Activated naive CD4-positive, alpha-beta T cell treated with anti-CD3 and anti-CD28 coated beads, Interleukin-2, amount 10 ng/mL, durations not matched to agents 7 days and 5 days (primary cell): Measurements from ENCODE around the gene CNGB1.

Source experiments
- CTCF ChIA-PET: fragments of 350-600 bp; sonication (Branson Sonifier 250); formaldehyde crosslinking; loops from one replicate; lab custom pipeline; 2021; ENCODE audit warnings: antibody characterized with exemption; lab: Charles Lee
- DNase-seq: peaks from one replicate; pipeline ENCODE4 v3.0.0-alpha.2; 2020
- H3K27ac Mint-ChIP-seq: one replicate; pipeline ENCODE4 v1.8.0; 2021; ENCODE audit warnings: mild to moderate bottlenecking, moderate library complexity, mixed read lengths
- H3K27me3 Mint-ChIP-seq: one replicate; pipeline ENCODE4 v1.8.0; 2021; ENCODE audit warnings: mild to moderate bottlenecking, mixed read lengths
- H3K36me3 Mint-ChIP-seq: one replicate; pipeline ENCODE4 v1.8.0; 2021; ENCODE audit warnings: mixed read lengths
- H3K4me1 Mint-ChIP-seq: one replicate; pipeline ENCODE4 v1.8.0; 2021; ENCODE audit warnings: mixed read lengths
- H3K4me3 Mint-ChIP-seq: one replicate; pipeline ENCODE4 v1.8.0; 2021; ENCODE audit warnings: mild to moderate bottlenecking, moderate library complexity, mixed read lengths
- H3K9me3 Mint-ChIP-seq: one replicate; pipeline ENCODE4 v1.8.0; 2021; ENCODE audit warnings: mixed read lengths

CNGB1 gene

GRCh38 chr16:57916735-57917438 is 54.0 kb downstream of the CNGB1 start:
- H3K27me3 Mint-ChIP-seq, result peaks cover 16% of the 10 kb centered on the region
- H3K36me3 Mint-ChIP-seq, result no peaks in the 10 kb centered on the region
- no peak overlapping the region for H3K4me3 Mint-ChIP-seq
- H3K27ac Mint-ChIP-seq, result no peak overlapping the region
- CTCF ChIA-PET, result interaction anchor here (1.2 kb wide), 1 partner anchor 10 kb away, joined by 4 read pairs; no protein-coding TSS in a partner anchor
- no peak for DNase-seq
- no peaks in the 10 kb centered on the region for H3K9me3 Mint-ChIP-seq
- H3K4me1 Mint-ChIP-seq, result no peaks in the 10 kb centered on the region

GRCh38 chr16:57915811-57916488 is 55.0 kb downstream of the CNGB1 start:
- Mint-ChIP-seq H3K36me3 (no peaks in the 10 kb centered on the region), H3K27ac (no peak overlapping the region), H3K9me3 (no peaks in the 10 kb centered on the region), H3K4me3 (no peak overlapping the region), H3K27me3 (peaks cover 16% of the 10 kb centered on the region), H3K4me1 (no peaks in the 10 kb centered on the region)
- DNase-seq, result no peak
- CTCF ChIA-PET, result interaction anchor here (1.2 kb wide), 1 partner anchor 9 kb away, joined by 4 read pairs; no protein-coding TSS in a partner anchor

- H3K9me3 Mint-ChIP-seq, result no peaks in the 10 kb centered on the region
- H3K27me3 Mint-ChIP-seq, result peaks cover 12% of the 10 kb centered on the region
- H3K4me1 Mint-ChIP-seq, result no peaks in the 10 kb centered on the region
- no peak overlapping the region for H3K4me3 Mint-ChIP-seq
- no peak overlapping the region for H3K27ac Mint-ChIP-seq
- DNase-seq, result no peak
- CTCF ChIA-PET, result no interaction called here
- no peaks in the 10 kb centered on the region for H3K36me3 Mint-ChIP-seq
Measured at GRCh38 chr16:57915267-57915666, 55.7 kb downstream of the CNGB1 start.

GRCh38 chr16:57914244-57915173 is 56.4 kb downstream of the CNGB1 start:
- Mint-ChIP-seq H3K36me3 (no peaks in the 10 kb centered on the region), H3K27ac (no peak overlapping the region), H3K9me3 (no peaks in the 10 kb centered on the region), H3K27me3 (peaks cover 11% of the 10 kb centered on the region), H3K4me3 (no peak overlapping the region), H3K4me1 (no peaks in the 10 kb centered on the region)
- CTCF ChIA-PET, result no interaction called here
- DNase-seq, result no peak

GRCh38 chr16:57912529-57913260 is 58.2 kb downstream of the CNGB1 start:
- Mint-ChIP-seq H3K9me3 (no peaks in the 10 kb centered on the region), H3K4me3 (no peak overlapping the region), H3K36me3 (no peaks in the 10 kb centered on the region), H3K27ac (no peak overlapping the region), H3K4me1 (no peaks in the 10 kb centered on the region), H3K27me3 (peaks cover 12% of the 10 kb centered on the region)
- CTCF ChIA-PET, result no interaction called here
- no peak for DNase-seq

GRCh38 chr16:57911743-57912142 is 59.2 kb downstream of the CNGB1 start:
- CTCF ChIA-PET, result no interaction called here
- no peak overlapping the region for H3K4me3 Mint-ChIP-seq
- no peaks in the 10 kb centered on the region for H3K9me3 Mint-ChIP-seq
- H3K36me3 Mint-ChIP-seq, result no peaks in the 10 kb centered on the region
- DNase-seq, result no peak
- H3K27ac Mint-ChIP-seq, result no peak overlapping the region
- H3K27me3 Mint-ChIP-seq, result peaks cover 13% of the 10 kb centered on the region
- H3K4me1 Mint-ChIP-seq, result no peaks in the 10 kb centered on the region

- H3K4me3 Mint-ChIP-seq, result no peak overlapping the region
- H3K4me1 Mint-ChIP-seq, result peaks cover 3% of the 10 kb centered on the region
- no peaks in the 10 kb centered on the region for H3K9me3 Mint-ChIP-seq
- no peak overlapping the region for H3K27ac Mint-ChIP-seq
- H3K27me3 Mint-ChIP-seq, result peaks cover 23% of the 10 kb centered on the region
- DNase-seq, result no peak
- H3K36me3 Mint-ChIP-seq, result no peaks in the 10 kb centered on the region
- CTCF ChIA-PET, result no interaction called here
Measured at GRCh38 chr16:57910696-57911095, 60.2 kb downstream of the CNGB1 start.

- CTCF ChIA-PET, result interaction anchor here (1.3 to 1.4 kb wide), 2 partner anchors 92 to 152 kb away, joined by 3 to 4 read pairs; partner anchors contain the start of gene ZNF319
- H3K9me3 Mint-ChIP-seq, result no peaks in the 10 kb centered on the region
- peaks cover 3% of the 10 kb centered on the region for H3K4me1 Mint-ChIP-seq
- peaks cover 36% of the 10 kb centered on the region for H3K27me3 Mint-ChIP-seq
- no peak for DNase-seq
- no peaks in the 10 kb centered on the region for H3K36me3 Mint-ChIP-seq
- no peak overlapping the region for H3K27ac Mint-ChIP-seq
- H3K4me3 Mint-ChIP-seq, result no peak overlapping the region
Measured at GRCh38 chr16:57908409-57908987, 62.4 kb downstream of the CNGB1 start.

GRCh38 chr16:57906382-57907316 is 64.3 kb downstream of the CNGB1 start:
- CTCF ChIA-PET, result interaction anchor here (0.8 to 2.9 kb wide), 13 partner anchors 9 to 393 kb away, joined by 3 to 21 read pairs (median 3); partner anchors contain the start of gene ZNF319

GRCh38 chr16:57904101-57904500 is 66.8 kb downstream of the CNGB1 start:
- no peak for DNase-seq
- H3K27me3 Mint-ChIP-seq, result peaks cover 50% of the 10 kb centered on the region
- H3K36me3 Mint-ChIP-seq, result no peaks in the 10 kb centered on the region
- no peak overlapping the region for H3K4me3 Mint-ChIP-seq
- H3K27ac Mint-ChIP-seq, result no peak overlapping the region
- CTCF ChIA-PET, result no interaction called here
- H3K9me3 Mint-ChIP-seq, result no peaks in the 10 kb centered on the region
- H3K4me1 Mint-ChIP-seq, result peaks cover 8% of the 10 kb centered on the region

More at GRCh38 chr16:57906382-57907316, 64.3 kb downstream of the CNGB1 start:
- H3K4me1 Mint-ChIP-seq, result peaks cover 3% of the 10 kb centered on the region
- H3K4me3 Mint-ChIP-seq, result no peak overlapping the region
- peak; percentile 54 for DNase-seq
- peaks cover 43% of the 10 kb centered on the region for H3K27me3 Mint-ChIP-seq
- no peaks in the 10 kb centered on the region for H3K36me3 Mint-ChIP-seq
- no peak overlapping the region for H3K27ac Mint-ChIP-seq
- no peaks in the 10 kb centered on the region for H3K9me3 Mint-ChIP-seq

GRCh38 chr16:57903656-57904055 is 67.3 kb downstream of the CNGB1 start:
- Mint-ChIP-seq H3K27me3 (peaks cover 49% of the 10 kb centered on the region), H3K36me3 (no peaks in the 10 kb centered on the region), H3K4me1 (peaks cover 8% of the 10 kb centered on the region), H3K27ac (no peak overlapping the region), H3K9me3 (no peaks in the 10 kb centered on the region), H3K4me3 (no peak overlapping the region)
- DNase-seq, result no peak
- CTCF ChIA-PET, result interaction anchor here (0.7 kb wide), 1 partner anchor 41 kb away, joined by 3 read pairs; no protein-coding TSS in a partner anchor

GRCh38 chr16:57901480-57902069 is 69.4 kb downstream of the CNGB1 start:
- no peaks in the 10 kb centered on the region for H3K9me3 Mint-ChIP-seq
- CTCF ChIA-PET, result interaction anchor here (0.9 to 1.3 kb wide), 2 partner anchors 9 to 405 kb away, joined by 3 read pairs; no protein-coding TSS in a partner anchor
- H3K36me3 Mint-ChIP-seq, result no peaks in the 10 kb centered on the region
- no peak overlapping the region for H3K27ac Mint-ChIP-seq
- peaks cover 8% of the 10 kb centered on the region for H3K4me1 Mint-ChIP-seq
- peaks cover 48% of the 10 kb centered on the region for H3K27me3 Mint-ChIP-seq
- H3K4me3 Mint-ChIP-seq, result no peak overlapping the region
- DNase-seq, result no peak
